Measurements from ENCODE around the gene VPS37C.
"Not testable (repeated sequence)": the region's sequence is repeated elsewhere in the genome, so short reads cannot be mapped to it uniquely, and the experiment has no call there.

The VPS37C gene

GRCh38 chr11:61176446-61176845, 15.2 kb upstream of the VPS37C start:
- DNase-seq, result no peak

GRCh38 chr11:61174949-61175348, 13.7 kb upstream of the VPS37C start:
- DNase-seq, result no peak

- DNase-seq, result no peak
Observed at GRCh38 chr11:61174273-61174672, 13.0 kb upstream of the VPS37C start.

GRCh38 chr11:61173456-61173855, 12.2 kb upstream of the VPS37C start:
- no peak for DNase-seq

- DNase-seq, result no peak
Observed at GRCh38 chr11:61172888-61173287, 11.7 kb upstream of the VPS37C start.

- no peak for DNase-seq
Observed at GRCh38 chr11:61172356-61172755, 11.1 kb upstream of the VPS37C start.

- DNase-seq, result no peak
Observed at GRCh38 chr11:61171907-61172306, 10.7 kb upstream of the VPS37C start.

- DNase-seq, result no peak
Observed at GRCh38 chr11:61170566-61170965, 9.3 kb upstream of the VPS37C start.

- DNase-seq, result no peak
Observed at GRCh38 chr11:61168800-61169199, 7.6 kb upstream of the VPS37C start.

GRCh38 chr11:61168042-61168688, 6.9 kb upstream of the VPS37C start:
- no peak for DNase-seq

- DNase-seq, result not testable (repeated sequence)
Observed at GRCh38 chr11:61166331-61166730, 5.1 kb upstream of the VPS37C start.

GRCh38 chr11:61165785-61166184, 4.6 kb upstream of the VPS37C start:
- DNase-seq, result not testable (repeated sequence)

- no peak for DNase-seq
Observed at GRCh38 chr11:61164606-61165424, 3.6 kb upstream of the VPS37C start.

- no peak for DNase-seq
Observed at GRCh38 chr11:61163714-61164605, 2.7 kb upstream of the VPS37C start.

GRCh38 chr11:61163021-61163420, 1.8 kb upstream of the VPS37C start:
- DNase-seq, result no peak

GRCh38 chr11:61162092-61162941, 1.1 kb upstream of the VPS37C start:
- peak in 33 of 58 donors; percentile 7 to 69 (median 30) for DNase-seq

GRCh38 chr11:61160487-61161189, 588 bp downstream of the VPS37C start:
- DNase-seq, result no peak

- no peak for DNase-seq
Observed at GRCh38 chr11:61158691-61159381, 2.4 kb downstream of the VPS37C start.

- DNase-seq, result no peak
Observed at GRCh38 chr11:61157743-61158142, 3.5 kb downstream of the VPS37C start.

- DNase-seq, result no peak
Observed at GRCh38 chr11:61155741-61156140, 5.5 kb downstream of the VPS37C start.

Data from anterior cingulate cortex (tissue), 58 donors.